SJSA1 (cell line): ENCODE results near the gene SIGLEC14. TPM values are rescaled to one million over a fixed set of nuclear protein-coding genes. Genes with fewer than 3 reads are reported as not detected.
"Not testable (repeated sequence)": the region's sequence is repeated elsewhere in the genome, so short reads cannot be mapped to it uniquely, and the experiment has no call there.

Source experiments
- DNase-seq, 2 experiments: peaks; one replicate each; pipeline ENCODE4 v3.0.0-alpha.2; 2015 to 2020; ENCODE audit warnings: low spot score in 2 of 2, low read depth in 1 of 2
- H3K27ac ChIP-seq: fragments of 250-450 bp; sonication (Bioruptor Pico); 2 replicates; pipeline ENCODE4 v1.5.1; 2020; ENCODE audit warnings: mild to moderate bottlenecking, moderate library complexity
- H3K27me3 ChIP-seq: fragments of 250-450 bp; sonication (Bioruptor Pico); replicated peaks from 2 replicates; pipeline ENCODE4 v1.5.1; 2020; ENCODE audit warnings: mild to moderate bottlenecking, moderate library complexity
- H3K36me3 ChIP-seq: fragments of 250-450 bp; sonication (Bioruptor Pico); 2 replicates; pipeline ENCODE4 v1.5.1; 2020; ENCODE audit warnings: mild to moderate bottlenecking
- H3K4me1 ChIP-seq: fragments of 250-450 bp; sonication (Bioruptor Pico); replicated peaks from 2 replicates; pipeline ENCODE4 v1.6.1; 2021; ENCODE audit warnings: mild to moderate bottlenecking
- H3K4me3 ChIP-seq: fragments of 250-450 bp; sonication (Bioruptor Pico); 2 replicates; pipeline ENCODE4 v1.5.1; 2020; ENCODE audit warnings: mild to moderate bottlenecking
- H3K9me3 ChIP-seq: fragments of 250-450 bp; sonication (Bioruptor Pico); replicated peaks from 2 replicates; pipeline ENCODE4 v1.5.1; 2020; ENCODE audit warnings: mild to moderate bottlenecking
- total RNA-seq: library from RNA; depleted of rRNA; stranded (reverse); fragments of >200 nt; shearing (Covaris generic); gene quantifications from 2 replicates; pipeline ENCODE4 v1.2.3, GENCODE V29; 2014

The SIGLEC14 gene
- total RNA-seq, 1 experiment from 2014 or later = not detected

DNA sequence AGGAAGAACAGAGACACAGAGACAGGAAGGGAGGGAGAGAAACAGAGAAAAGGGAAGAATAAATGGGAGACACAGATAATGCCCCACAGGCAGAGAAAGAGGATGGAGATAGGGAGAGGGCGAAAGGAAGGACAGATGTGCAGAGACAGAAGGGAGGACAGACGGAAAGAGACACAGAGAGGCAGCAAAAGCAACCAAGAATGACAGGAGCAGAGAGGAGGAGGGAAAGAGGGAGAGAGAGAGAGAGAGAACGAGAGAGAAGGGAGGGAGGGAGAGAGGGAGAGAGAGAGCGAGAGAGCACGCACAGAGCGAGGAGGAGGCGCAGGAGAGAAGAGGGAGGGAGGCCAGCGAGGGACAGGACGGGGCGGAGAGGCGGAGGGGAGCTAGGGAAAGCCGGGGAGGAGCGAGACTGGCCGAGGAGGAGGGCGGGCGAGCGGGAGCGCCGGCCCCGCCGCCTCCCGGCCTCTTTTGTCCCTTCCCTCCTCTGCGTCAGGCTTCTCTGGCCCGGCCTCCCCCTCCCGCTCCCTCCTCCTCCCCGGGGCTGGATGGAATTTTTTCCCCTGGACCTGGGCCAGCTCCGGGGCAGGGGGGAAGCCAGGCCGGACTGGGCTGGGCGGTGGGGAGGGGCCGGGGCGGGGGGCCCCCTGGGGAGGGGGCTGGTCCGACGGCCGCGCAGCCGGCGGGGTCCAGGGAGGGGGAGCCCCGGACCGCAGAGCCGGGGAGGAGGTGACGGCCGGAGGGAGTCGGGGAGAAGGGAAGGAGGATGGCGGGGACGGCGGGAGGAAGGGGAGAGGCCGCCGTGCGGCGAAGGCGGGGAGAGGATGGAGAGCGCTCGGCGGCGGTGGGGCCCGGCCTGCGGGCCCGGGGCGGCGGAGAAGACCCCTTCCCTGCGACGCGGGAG, 42.3 kb upstream of the SIGLEC14 start:
- Histone ChIP-seq H3K27ac (peak overlapping the region; percentile 82), H3K9me3 (no peaks in the 10 kb centered on the region), H3K4me3 (peak overlapping the region; percentile 68), H3K4me1 (peaks cover 26% of the 10 kb centered on the region), H3K27me3 (no peaks in the 10 kb centered on the region), H3K36me3 (peaks cover 21% of the 10 kb centered on the region)
- peak; percentile 92 to 96 for DNase-seq

DNA sequence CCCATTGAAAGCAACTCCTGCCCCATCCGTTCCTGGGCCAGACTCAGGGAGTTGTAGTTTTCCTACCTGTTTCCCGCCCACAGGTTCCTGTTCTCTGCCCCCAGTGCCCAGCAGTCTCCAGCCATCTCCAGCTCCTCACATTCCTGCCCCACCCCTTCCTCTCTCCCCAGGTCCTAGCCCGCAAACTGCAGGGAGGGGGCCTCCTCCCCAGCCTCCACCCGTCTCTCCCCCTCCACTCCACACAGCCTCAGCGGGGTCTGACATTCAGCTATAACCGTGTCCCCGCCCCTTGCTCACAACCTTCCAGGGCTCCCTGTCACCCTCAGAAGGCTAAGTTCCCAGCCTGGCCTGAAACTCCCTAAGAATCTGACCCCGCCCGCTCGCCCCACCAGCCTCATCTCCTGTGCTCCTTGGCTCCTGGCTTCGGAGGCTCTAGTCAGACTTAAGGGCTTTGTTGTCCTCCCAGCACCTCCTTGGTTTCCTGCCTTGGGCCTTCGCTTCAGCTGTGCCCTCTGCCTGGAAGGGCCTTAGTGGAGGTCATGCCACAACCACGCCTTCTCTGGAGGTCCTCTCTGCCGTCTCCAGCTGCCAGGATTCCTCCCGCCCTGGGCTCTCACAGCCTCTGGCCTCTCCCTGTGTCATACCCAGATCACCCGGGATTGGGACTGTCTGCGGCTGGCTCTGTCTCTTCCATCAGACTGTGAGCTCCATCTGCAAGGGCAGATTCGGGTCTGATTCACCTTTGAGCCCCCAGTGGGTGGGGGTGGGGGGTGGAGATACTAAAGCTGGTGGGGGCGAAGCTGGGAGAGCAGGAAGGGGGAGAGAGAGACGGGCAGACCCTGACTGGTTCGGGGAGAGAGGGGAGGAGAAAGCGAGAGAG, 41.4 kb upstream of the SIGLEC14 start:
- peak; percentile 46 to 61 for DNase-seq
- Histone ChIP-seq H3K27me3 (no peaks in the 10 kb centered on the region), H3K36me3 (peaks cover 12% of the 10 kb centered on the region), H3K4me1 (peaks cover 26% of the 10 kb centered on the region), H3K9me3 (no peaks in the 10 kb centered on the region), H3K4me3 (peak overlapping the region; percentile 68), H3K27ac (0 out of 2 replicates have a peak overlapping the region, but pooled peaks have one; percentile 3)

DNA sequence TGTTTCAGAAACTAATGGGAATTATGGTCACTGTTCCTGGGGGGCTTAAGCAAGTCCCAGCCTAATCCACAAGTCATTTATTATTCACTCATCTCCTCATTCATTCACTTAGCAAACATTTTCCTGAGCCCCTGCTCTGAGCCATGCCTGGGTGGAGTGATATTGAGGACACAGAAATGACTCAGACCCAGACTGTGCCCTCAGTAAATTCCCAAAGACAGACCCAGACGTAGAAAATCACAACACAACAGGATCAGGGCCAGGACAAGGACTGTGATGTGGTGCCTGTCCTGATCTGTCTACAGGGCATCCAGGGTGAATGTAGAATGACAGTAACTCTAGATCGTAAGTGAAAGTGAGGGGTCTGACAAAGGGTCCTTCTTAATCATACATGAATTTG, 39.5 kb upstream of the SIGLEC14 start:
- no peak overlapping the region for H3K27ac ChIP-seq
- peaks cover 5% of the 10 kb centered on the region for H3K36me3 ChIP-seq
- no peaks in the 10 kb centered on the region for H3K27me3 ChIP-seq
- DNase-seq = no peak
- H3K9me3 ChIP-seq = no peaks in the 10 kb centered on the region
- no peak overlapping the region for H3K4me3 ChIP-seq
- peaks cover 22% of the 10 kb centered on the region for H3K4me1 ChIP-seq

DNA sequence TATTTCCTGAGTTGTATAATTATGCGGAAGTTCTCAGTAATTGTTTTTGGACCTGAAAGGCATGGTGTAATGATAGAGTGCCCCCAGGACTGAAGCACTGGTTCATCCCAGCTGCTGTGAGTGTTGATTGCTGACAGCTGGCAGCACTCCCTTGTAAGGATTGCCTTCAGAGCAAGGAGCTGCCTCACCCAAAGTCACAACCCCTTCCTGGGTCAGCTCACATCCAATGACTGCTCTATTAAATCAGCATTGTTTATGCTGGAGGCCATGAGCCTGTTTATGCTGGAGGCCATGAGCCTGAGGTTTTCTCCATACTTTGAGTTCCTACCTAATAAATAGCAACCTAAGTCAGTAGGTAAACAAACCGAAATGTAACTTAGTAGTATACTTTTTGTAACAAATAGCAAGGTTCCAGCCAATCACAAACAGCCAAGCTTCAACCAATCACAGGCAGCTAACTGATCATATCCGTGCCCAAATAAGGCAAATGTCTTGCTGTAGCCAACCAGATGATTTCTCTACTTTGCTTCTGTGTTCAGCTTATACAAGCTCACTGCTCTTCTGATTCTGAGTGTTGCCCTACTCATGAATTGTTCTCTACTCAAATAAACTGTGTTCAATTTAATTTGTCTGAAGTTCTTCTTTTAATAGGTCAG, 34.8 kb upstream of the SIGLEC14 start:
- Histone ChIP-seq H3K27me3 (no peaks in the 10 kb centered on the region), H3K4me3 (no peak overlapping the region), H3K27ac (no peak overlapping the region), H3K36me3 (no peaks in the 10 kb centered on the region), H3K9me3 (no peaks in the 10 kb centered on the region), H3K4me1 (no peaks in the 10 kb centered on the region)
- DNase-seq = peak in 1 of 2 experiments; percentile 10

DNA sequence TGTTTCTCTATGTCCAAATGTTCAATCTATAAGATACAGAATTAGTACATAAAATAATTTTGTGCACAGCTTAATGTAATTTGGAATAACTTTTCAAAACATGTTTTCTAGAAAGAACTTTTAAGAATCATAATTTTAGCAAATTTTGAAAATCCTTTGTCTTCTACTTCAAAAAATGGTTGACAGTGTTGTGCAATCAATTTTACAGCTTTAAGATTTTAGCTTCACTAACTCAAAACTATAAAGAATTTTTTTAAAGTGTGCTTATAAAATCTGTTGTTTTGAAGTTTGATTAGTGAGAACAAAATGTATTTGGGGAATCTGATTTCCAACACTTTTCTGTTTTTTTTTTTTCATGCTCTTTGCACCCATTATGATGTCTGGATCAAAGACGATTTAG, 33.8 kb upstream of the SIGLEC14 start:
- Histone ChIP-seq H3K27me3 (no peaks in the 10 kb centered on the region), H3K27ac (no peak overlapping the region), H3K4me1 (no peaks in the 10 kb centered on the region), H3K36me3 (no peaks in the 10 kb centered on the region), H3K9me3 (no peaks in the 10 kb centered on the region), H3K4me3 (no peak overlapping the region)
- no peak for DNase-seq

DNA sequence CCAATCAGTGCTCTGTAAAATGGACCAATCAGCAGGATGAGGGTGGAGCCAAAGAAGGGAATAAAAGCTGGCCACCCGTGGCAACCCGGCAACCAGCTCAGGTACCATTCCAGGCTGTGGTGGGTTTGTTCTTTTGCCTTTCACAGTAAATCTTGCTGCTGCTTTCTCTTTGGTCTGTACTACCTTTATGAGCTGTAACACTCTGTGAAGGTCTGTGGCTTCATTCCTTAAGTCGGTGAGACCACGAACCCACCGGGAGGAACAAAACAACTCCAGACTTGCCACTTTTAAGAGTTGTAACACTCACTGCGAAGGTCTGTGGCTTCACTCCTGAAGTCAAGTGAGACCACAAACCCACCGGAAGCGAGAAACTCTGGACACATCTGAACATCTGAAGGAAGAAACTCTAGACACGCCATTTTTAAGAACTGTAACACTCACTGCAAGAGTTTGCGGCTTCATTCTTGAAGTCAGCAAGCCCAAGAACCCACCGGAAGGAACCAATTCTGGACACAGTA, 30.0 kb upstream of the SIGLEC14 start:
- Histone ChIP-seq H3K36me3 (no peaks in the 10 kb centered on the region), H3K9me3 (no peaks in the 10 kb centered on the region), H3K27ac (no peak overlapping the region), H3K4me3 (no peak overlapping the region), H3K4me1 (no peaks in the 10 kb centered on the region), H3K27me3 (no peaks in the 10 kb centered on the region)
- DNase-seq = no peak

DNA sequence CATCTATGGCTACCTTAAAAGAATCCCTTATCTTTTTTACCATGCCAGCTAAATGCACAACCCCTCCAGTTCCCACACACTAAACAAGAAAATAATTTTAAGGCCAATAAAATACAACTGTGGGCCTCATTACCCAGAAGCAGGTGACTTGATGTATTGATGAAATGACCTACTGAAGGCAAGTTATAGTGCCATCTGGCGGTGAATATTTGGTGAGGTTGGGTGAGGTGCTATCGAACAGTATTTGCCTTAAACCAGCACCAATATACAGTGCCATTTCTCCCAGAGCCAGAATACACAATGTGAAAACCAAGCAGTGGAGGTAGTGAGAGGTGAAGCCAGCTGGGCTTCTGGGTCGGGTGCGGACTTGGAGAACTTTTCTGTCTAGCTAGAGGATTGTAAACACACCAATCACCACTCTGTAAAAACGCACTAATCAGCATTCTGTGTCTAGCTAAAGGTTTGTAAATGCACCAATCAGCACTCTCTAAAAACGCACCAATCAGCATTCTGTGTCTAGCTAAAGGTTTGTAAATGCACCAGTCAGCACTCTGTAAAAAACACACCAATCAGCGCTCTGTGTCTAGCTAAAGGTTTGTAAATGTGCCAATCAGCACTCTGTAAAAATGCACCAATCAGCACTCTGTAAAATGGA, 29.4 kb upstream of the SIGLEC14 start:
- DNase-seq = peak in 1 of 2 experiments; percentile 5
- not testable (repeated sequence) for H3K27ac ChIP-seq, H3K27me3 ChIP-seq, H3K36me3 ChIP-seq, H3K4me3 ChIP-seq, H3K9me3 ChIP-seq, H3K4me1 ChIP-seq

DNA sequence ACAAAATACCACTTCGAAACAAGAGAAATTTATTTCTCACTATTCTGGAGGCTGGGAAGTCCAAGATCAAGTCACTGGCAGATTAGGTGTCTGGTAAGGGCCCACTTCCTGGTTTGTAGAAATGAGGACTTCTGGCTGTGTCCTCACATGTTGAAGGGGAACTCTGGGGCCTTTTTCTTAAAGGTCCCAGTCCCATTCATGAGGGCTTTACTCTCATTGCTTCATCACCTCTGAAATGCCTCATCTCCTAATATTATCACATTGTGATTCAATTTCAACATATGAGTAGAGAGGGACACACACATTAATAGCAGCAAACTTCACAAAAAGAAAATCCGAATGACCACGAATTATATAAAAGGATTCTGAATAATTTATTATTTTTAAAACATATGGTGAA, 21.6 kb upstream of the SIGLEC14 start:
- H3K9me3 ChIP-seq = no peaks in the 10 kb centered on the region
- H3K4me3 ChIP-seq = no peak overlapping the region
- DNase-seq = no peak
- H3K27me3 ChIP-seq = no peaks in the 10 kb centered on the region; the same call in 1 of the 2 replicates
- no peak overlapping the region for H3K27ac ChIP-seq
- H3K36me3 ChIP-seq = no peaks in the 10 kb centered on the region
- H3K4me1 ChIP-seq = no peaks in the 10 kb centered on the region

DNA sequence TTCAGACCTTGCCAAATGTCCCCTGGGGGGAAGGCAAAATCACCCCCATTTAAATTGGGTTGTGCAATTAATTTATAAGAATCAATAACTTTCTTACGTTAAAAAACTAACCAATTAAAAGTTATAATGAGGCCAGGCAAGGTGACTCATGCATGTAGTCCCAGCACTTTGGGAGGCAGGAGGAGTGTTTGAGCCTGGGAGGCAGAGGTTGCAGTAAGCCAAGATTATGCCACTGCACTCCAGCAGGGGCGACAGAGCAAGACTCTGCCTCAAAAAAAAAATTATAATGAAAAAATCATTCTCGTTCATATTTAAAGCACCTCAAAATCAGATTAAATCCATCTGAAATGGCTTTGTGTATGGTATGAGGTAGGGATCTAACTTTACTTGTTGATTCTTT, 18.4 kb upstream of the SIGLEC14 start:
- Histone ChIP-seq H3K36me3 (no peaks in the 10 kb centered on the region), H3K4me3 (no peak overlapping the region), H3K4me1 (no peaks in the 10 kb centered on the region), H3K27ac (no peak overlapping the region), H3K27me3 (no peaks in the 10 kb centered on the region; the same call in 1 of the 2 replicates), H3K9me3 (no peaks in the 10 kb centered on the region)
- no peak for DNase-seq

DNA sequence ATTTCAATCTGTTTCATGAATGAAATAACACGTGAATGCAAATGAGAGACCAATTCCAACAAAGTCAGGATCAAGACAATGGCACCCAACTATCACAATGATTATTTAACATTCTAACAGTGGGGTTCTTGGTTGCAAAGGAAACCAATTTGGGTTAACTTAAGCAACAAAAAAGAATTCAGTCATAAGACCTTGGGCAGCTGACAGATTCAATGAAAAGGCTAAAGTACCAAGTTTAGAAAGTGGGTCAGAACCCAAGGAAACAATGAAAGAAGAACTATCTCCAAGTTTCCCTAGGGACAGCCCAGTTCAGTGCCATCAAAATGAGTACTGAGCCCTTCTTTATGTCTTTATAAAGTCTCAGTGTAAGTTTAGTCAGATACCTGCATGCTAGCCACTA, 17.5 kb upstream of the SIGLEC14 start:
- H3K9me3 ChIP-seq = no peaks in the 10 kb centered on the region
- no peak overlapping the region for H3K27ac ChIP-seq
- no peaks in the 10 kb centered on the region; the same call in 1 of the 2 replicates for H3K27me3 ChIP-seq
- DNase-seq = no peak
- H3K36me3 ChIP-seq = no peaks in the 10 kb centered on the region
- no peaks in the 10 kb centered on the region for H3K4me1 ChIP-seq
- H3K4me3 ChIP-seq = no peak overlapping the region

DNA sequence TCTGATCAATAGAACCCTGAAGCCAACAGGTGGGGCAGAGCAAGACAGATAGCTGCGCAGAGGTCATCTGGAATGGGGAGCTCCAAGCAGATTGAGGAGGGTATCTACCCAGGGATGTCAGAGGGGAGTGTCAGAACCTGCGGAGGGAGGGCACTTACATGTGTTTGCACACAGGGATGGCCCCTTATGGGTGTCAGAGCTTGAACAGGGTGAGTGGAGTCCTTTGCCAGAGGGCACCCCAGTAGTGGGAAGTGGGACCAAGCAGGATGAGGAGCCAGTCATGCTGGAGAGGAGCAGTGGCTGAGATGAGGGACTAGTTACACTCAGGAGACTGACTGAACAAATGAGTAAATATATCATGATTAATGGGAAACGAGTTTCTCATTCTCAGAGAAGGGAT, 17.0 kb upstream of the SIGLEC14 start:
- H3K36me3 ChIP-seq = no peaks in the 10 kb centered on the region
- H3K4me1 ChIP-seq = no peaks in the 10 kb centered on the region

DNA sequence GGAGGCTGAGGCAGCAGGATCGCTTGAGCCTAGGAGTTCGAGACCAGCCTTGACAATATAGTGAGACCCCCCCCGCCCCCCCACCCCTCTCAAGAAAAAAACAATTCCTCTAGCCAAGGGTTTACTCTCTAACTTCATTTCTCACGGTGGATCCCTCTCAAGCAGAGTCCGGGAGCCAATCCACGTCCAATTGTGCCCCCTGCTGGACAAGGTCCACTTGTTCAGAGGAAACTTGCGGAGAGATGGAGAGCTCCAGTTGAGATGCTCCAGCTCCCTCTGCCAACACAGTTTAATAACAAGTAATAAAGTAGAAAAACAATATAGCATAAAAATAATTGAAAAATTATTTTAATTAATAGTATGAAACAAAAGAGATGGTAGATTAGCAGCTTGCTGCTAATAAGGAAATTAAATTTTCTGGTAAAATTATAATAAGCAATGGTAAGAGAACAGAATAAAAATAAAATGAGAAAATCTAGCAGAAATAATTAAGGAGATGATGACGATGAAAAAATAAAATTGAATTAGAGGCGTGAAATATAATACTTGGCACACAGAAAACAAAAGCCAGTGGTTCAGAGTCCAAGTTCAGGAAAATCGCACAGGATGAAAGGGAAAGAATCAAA, 14.5 kb upstream of the SIGLEC14 start:
- Histone ChIP-seq H3K36me3 (no peaks in the 10 kb centered on the region), H3K9me3 (no peaks in the 10 kb centered on the region), H3K4me1 (no peaks in the 10 kb centered on the region), H3K27ac (no peak overlapping the region), H3K4me3 (no peak overlapping the region), H3K27me3 (no peaks in the 10 kb centered on the region)
- peak; percentile 28 to 61 for DNase-seq

More for the DNA sequence above, 17.0 kb upstream of the SIGLEC14 start:
- DNase-seq = no peak
- Histone ChIP-seq H3K9me3 (no peaks in the 10 kb centered on the region), H3K27ac (no peak overlapping the region), H3K27me3 (no peaks in the 10 kb centered on the region; the same call in 1 of the 2 replicates), H3K4me3 (no peak overlapping the region)

DNA sequence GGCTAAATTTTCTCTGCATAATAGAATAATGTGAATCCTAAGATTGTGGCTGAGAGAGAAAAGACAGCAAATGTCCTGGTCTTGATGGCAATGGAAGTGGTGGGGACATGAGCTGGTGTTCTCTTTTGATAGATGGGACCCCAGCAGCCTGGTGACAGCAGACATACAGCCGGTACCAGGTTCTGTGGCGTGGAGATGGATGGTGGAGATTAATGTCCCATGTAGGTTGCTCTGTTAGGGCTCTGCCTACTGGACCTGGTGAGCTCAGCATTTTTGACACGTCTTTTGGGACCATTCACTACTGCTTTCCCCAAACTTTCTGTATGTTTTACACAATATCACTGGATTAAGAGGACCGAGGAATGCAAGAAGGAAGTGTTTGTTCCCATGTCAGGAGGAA, 8.2 kb upstream of the SIGLEC14 start:
- H3K4me3 ChIP-seq = no peak overlapping the region
- no peaks in the 10 kb centered on the region for H3K9me3 ChIP-seq
- DNase-seq = no peak
- H3K27ac ChIP-seq = no peak overlapping the region
- H3K4me1 ChIP-seq = no peaks in the 10 kb centered on the region
- no peaks in the 10 kb centered on the region for H3K27me3 ChIP-seq
- H3K36me3 ChIP-seq = no peaks in the 10 kb centered on the region
